OCI-LY3 (cell line): ENCODE results near the gene TMEM88.

Experiments used
- EZH2phosphoT487 ChIP-seq: fragments of 200-600 bp; shearing (Covaris generic); IDR thresholded peaks from 2 replicates; pipeline ENCODE4 v1.6.1; 2018; ENCODE audit warnings: antibody characterized with exemption, mixed run types, low read depth
- TF ChIP-seq, protein P1 (sequence below): fragments of 200-600, 300-600 bp; sonication (generic); IDR thresholded peaks from 2 replicates; pipeline ENCODE4 v1.5.1; 2014; ENCODE audit warnings: antibody characterized with exemption, low read length, low read depth

DNA sequence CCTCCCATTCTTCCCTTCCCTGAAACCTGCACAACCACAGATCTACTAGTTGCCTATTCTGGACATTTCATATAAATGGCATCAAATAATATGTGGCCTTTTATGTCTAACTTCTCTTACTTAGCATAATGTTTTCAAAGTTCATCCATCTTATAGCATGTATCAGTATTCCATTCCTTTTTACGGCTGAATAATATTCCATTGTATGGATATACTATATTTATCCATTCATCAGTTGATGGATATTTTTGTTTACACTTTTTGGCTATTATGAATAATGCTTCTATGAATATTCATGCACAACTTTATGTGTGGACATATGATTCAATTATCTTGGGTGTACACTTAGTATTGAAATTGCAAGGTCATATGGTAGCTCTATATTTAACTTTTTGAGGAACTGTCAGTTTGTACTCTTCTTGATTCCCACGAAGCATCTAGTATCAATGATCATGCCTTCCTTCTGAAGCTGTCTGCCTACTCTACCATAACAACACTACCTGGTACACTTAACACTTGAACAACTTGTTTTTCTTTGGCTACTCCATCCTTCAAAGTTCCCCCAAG lies 21.0 kb downstream of the TMEM88 start:
- TF ChIP-seq, protein P1, sequence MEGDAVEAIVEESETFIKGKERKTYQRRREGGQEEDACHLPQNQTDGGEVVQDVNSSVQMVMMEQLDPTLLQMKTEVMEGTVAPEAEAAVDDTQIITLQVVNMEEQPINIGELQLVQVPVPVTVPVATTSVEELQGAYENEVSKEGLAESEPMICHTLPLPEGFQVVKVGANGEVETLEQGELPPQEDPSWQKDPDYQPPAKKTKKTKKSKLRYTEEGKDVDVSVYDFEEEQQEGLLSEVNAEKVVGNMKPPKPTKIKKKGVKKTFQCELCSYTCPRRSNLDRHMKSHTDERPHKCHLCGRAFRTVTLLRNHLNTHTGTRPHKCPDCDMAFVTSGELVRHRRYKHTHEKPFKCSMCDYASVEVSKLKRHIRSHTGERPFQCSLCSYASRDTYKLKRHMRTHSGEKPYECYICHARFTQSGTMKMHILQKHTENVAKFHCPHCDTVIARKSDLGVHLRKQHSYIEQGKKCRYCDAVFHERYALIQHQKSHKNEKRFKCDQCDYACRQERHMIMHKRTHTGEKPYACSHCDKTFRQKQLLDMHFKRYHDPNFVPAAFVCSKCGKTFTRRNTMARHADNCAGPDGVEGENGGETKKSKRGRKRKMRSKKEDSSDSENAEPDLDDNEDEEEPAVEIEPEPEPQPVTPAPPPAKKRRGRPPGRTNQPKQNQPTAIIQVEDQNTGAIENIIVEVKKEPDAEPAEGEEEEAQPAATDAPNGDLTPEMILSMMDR, result no peak
- no peak for TF ChIP-seq EZH2phosphoT487
